OCI-LY7 (cell line): ENCODE results near the gene TBC1D3B. TPM values are rescaled to one million over a fixed set of nuclear protein-coding genes. Genes with fewer than 3 reads are reported as not detected.

Source experiments
- BruUV-seq: library from RNA; stranded (reverse); fragments of 400-500 nt; replicated peaks from 2 replicates; lab custom pipeline; 2021; lab: Mats Ljungman, UMichigan
- CTCF ChIA-PET: fragments of 300-600 bp; sonication (Branson Sonifier 250); formaldehyde crosslinking; loops from one replicate; lab custom pipeline; 2022; ENCODE audit warnings: antibody characterized with exemption; ENCODE audit not compliant: unreplicated experiment; lab: Charles Lee
- POLR2A ChIA-PET: fragments of 300-600 bp; sonication (Branson Sonifier 250); formaldehyde crosslinking; loops from one replicate; lab custom pipeline; 2022; ENCODE audit warnings: antibody characterized with exemption; lab: Charles Lee
- DNase-seq: peaks from one replicate; pipeline ENCODE4 v3.0.0-alpha.2; 2015; ENCODE audit warnings: low spot score
- H2AFZ ChIP-seq: fragments of 200-600 bp; sonication (generic), shearing (Covaris generic); 2 replicates; pipeline ENCODE4 v1.6.1; 2014; ENCODE audit warnings: mild to moderate bottlenecking, antibody characterized with exemption, low read length, moderate library complexity
- H3K27ac ChIP-seq: fragments of 200-600 bp; sonication (generic); 2 replicates; pipeline ENCODE4 v1.5.1; 2014; ENCODE audit warnings: mixed run types, low read depth, mild to moderate bottlenecking, moderate library complexity, low read length, inconsistent platforms; ENCODE audit not compliant: poor library complexity, severe bottlenecking
- H3K36me3 ChIP-seq: fragments of 200-600 bp; sonication (generic); 2 replicates; pipeline ENCODE4 v1.6.1; 2014; ENCODE audit warnings: mild to moderate bottlenecking, antibody characterized with exemption, low read length, moderate library complexity, mixed read lengths; ENCODE audit not compliant: insufficient read depth
- H3K4me1 ChIP-seq: fragments of 200-600 bp; sonication (generic); 2 replicates; pipeline ENCODE4 v1.5.1; 2014; ENCODE audit warnings: mild to moderate bottlenecking, low read length; ENCODE audit not compliant: insufficient read depth, poor library complexity, severe bottlenecking
- H3K4me2 ChIP-seq: fragments of 200-600 bp; sonication (generic); 2 replicates; pipeline ENCODE4 v1.6.1; 2014; ENCODE audit warnings: mild to moderate bottlenecking, low read length
- H3K4me3 ChIP-seq: fragments of 200-600 bp; sonication (generic); 2 replicates; pipeline ENCODE4 v1.5.1; 2014; ENCODE audit warnings: mild to moderate bottlenecking, low read depth, low read length; ENCODE audit not compliant: poor library complexity, severe bottlenecking
- H3K79me2 ChIP-seq: fragments of 200-600 bp; sonication (generic); 2 replicates; pipeline ENCODE4 v1.6.1; 2016; ENCODE audit warnings: low read depth, mild to moderate bottlenecking, low read length, moderate library complexity, mixed read lengths; ENCODE audit not compliant: insufficient read depth
- H3K9me2 ChIP-seq: fragments of 200-600 bp; sonication (generic); 2 replicates; pipeline ENCODE4 v1.6.1; 2016; ENCODE audit warnings: mild to moderate bottlenecking, low read length, mixed read lengths; ENCODE audit not compliant: insufficient read depth
- H3K9me3 ChIP-seq: fragments of 200-600 bp; sonication (generic); 2 replicates; pipeline ENCODE4 v1.6.1; 2014; ENCODE audit warnings: mild to moderate bottlenecking, mixed run types, low read length, mixed read lengths
- H4K20me1 ChIP-seq: fragments of 200-600 bp; sonication (generic); 2 replicates; pipeline ENCODE4 v1.6.1; 2014; ENCODE audit warnings: mild to moderate bottlenecking, antibody characterized with exemption, low read length, moderate library complexity, mixed read lengths; ENCODE audit not compliant: insufficient read depth
- CTCF ChIP-seq: fragments of 200-600 bp; sonication (generic); conservative IDR thresholded peaks from 2 replicates; pipeline ENCODE4 v1.5.1; 2014; ENCODE audit warnings: mild to moderate bottlenecking, antibody characterized with exemption, low read length, moderate library complexity, mixed read lengths
- EZH2phosphoT487 ChIP-seq: fragments of 200-600 bp; sonication (generic); IDR thresholded peaks from 2 replicates; pipeline ENCODE4 v1.6.1; 2018; ENCODE audit warnings: low read depth, borderline replicate concordance, mild to moderate bottlenecking, mixed run types, antibody characterized with exemption, low read length, moderate library complexity, mixed read lengths
- intact Hi-C: fragments of 100-400 bp; cut with micrococcal nuclease; formaldehyde crosslinking; loops from one replicate; pipeline ENCODE4 v1.10.0; 2022; ENCODE audit not compliant: unreplicated experiment
- total RNA-seq, 2 experiments: library from RNA; depleted of rRNA in 1 of 2; stranded (reverse); fragments of >200 nt in 1 of 2; shearing (Covaris generic) in 1 of 2; gene quantifications; 2 replicates each; pipeline ENCODE4 v1.2.3, GENCODE V29; 2014 to 2022

TBC1D3B gene
- total RNA-seq, 2 experiments from 2014 or later: 3.0 to 13.8 TPM

GRCh38 chr17:36135465-36135864, 41.0 kb downstream of the TBC1D3B start:
- no peak for TF ChIP-seq EZH2phosphoT487
- no peak for TF ChIP-seq CTCF
- ChIA-PET POLR2A (no interaction called here), CTCF (no interaction called here)
- DNase-seq: no peak
- no peaks in the 10 kb centered on the region for H4K20me1 ChIP-seq
- H3K9me2 ChIP-seq: no peaks in the 10 kb centered on the region
- no peak overlapping the region for H3K27ac ChIP-seq
- no TSS peak for BruUV-seq
- no peaks in the 10 kb centered on the region for H3K4me1 ChIP-seq
- no peak overlapping the region for H3K4me3 ChIP-seq
- intact Hi-C loops: no loop called here
- no peak overlapping the region for H2AFZ ChIP-seq
- H3K36me3 ChIP-seq: no peaks in the 10 kb centered on the region
- no peaks in the 10 kb centered on the region for H3K79me2 ChIP-seq
- no peak overlapping the region for H3K4me2 ChIP-seq
- no peaks in the 10 kb centered on the region for H3K9me3 ChIP-seq

- DNase-seq: no peak
- Histone ChIP-seq H3K36me3 (no peaks in the 10 kb centered on the region), H3K79me2 (no peaks in the 10 kb centered on the region), H3K4me3 (no peak overlapping the region), H2AFZ (no peak overlapping the region), H4K20me1 (no peaks in the 10 kb centered on the region), H3K4me2 (no peak overlapping the region), H3K9me3 (no peaks in the 10 kb centered on the region), H3K9me2 (no peaks in the 10 kb centered on the region), H3K4me1 (no peaks in the 10 kb centered on the region), H3K27ac (no peak overlapping the region)
- TF ChIP-seq CTCF (no peak), EZH2phosphoT487 (no peak)
- intact Hi-C loops: no loop called here
- CTCF ChIA-PET: no interaction called here
- POLR2A ChIA-PET: interaction anchor here (0.7 kb wide), 1 partner anchor 12 kb away, joined by 7 read pairs; no protein-coding TSS in a partner anchor
- BruUV-seq: no TSS peak
Observed at GRCh38 chr17:36133602-36134236, 42.7 kb downstream of the TBC1D3B start.

- DNase-seq: no peak
- H3K9me3 ChIP-seq: no peaks in the 10 kb centered on the region
- no TSS peak for BruUV-seq
- intact Hi-C loops: no loop called here
- no peak for TF ChIP-seq CTCF
- TF ChIP-seq EZH2phosphoT487: no peak
- no peak overlapping the region for H3K4me2 ChIP-seq
- H3K79me2 ChIP-seq: no peaks in the 10 kb centered on the region
- H3K36me3 ChIP-seq: no peaks in the 10 kb centered on the region
- H2AFZ ChIP-seq: no peak overlapping the region
- ChIA-PET POLR2A (interaction anchor here (0.7 to 1.0 kb wide), 2 partner anchors 13 to 507 kb away, joined by 3 read pairs; no protein-coding TSS in a partner anchor), CTCF (no interaction called here)
- no peak overlapping the region for H3K4me3 ChIP-seq
- H4K20me1 ChIP-seq: no peaks in the 10 kb centered on the region
- H3K27ac ChIP-seq: no peak overlapping the region
- H3K4me1 ChIP-seq: peaks cover 11% of the 10 kb centered on the region
- no peaks in the 10 kb centered on the region for H3K9me2 ChIP-seq
Observed at GRCh38 chr17:36132421-36132831, 44.0 kb downstream of the TBC1D3B start.
